ENCODE measurements around the gene SLC30A10.
"Not testable (repeated sequence)": the region's sequence is repeated elsewhere in the genome, so short reads cannot be mapped to it uniquely, and the experiment has no call there.

SLC30A10 gene

GRCh38 chr1:219883400-219884332 is 44.7 kb downstream of the SLC30A10 start:
- DNase-seq: no peak

- no peak for DNase-seq
Observed at GRCh38 chr1:219882755-219883154, 45.6 kb downstream of the SLC30A10 start.

GRCh38 chr1:219882096-219882495 is 46.3 kb downstream of the SLC30A10 start:
- DNase-seq: no peak

GRCh38 chr1:219880765-219881457 is 47.4 kb downstream of the SLC30A10 start:
- no peak for DNase-seq

- DNase-seq: peak; percentile 15
Observed at GRCh38 chr1:219876798-219877209, 51.6 kb downstream of the SLC30A10 start.

- DNase-seq: no peak
Observed at GRCh38 chr1:219875860-219876259, 52.5 kb downstream of the SLC30A10 start.

- DNase-seq: not testable (repeated sequence)
Observed at GRCh38 chr1:219872538-219872937, 55.8 kb downstream of the SLC30A10 start.

- DNase-seq: no peak
Observed at GRCh38 chr1:219871427-219872057, 56.8 kb downstream of the SLC30A10 start.

GRCh38 chr1:219868615-219869014 is 59.7 kb downstream of the SLC30A10 start:
- DNase-seq: not testable (repeated sequence)

Data from HCEC 1CT (cell line).